Endothelial cell of umbilical vein (primary cell): ENCODE results near the gene LGR6. TPM values are rescaled to one million over a fixed set of nuclear protein-coding genes. Genes with fewer than 3 reads are reported as not detected.

Experiments used
- BruUV-seq: library from RNA; stranded (reverse); fragments of 400-500 nt; replicated peaks from 2 replicates; lab custom pipeline; 2021; lab: Mats Ljungman, UMichigan
- CTCF ChIA-PET: fragments of 300-600, 350-600 bp; sonication (Branson Sonifier 250); formaldehyde crosslinking; loops from one replicate; lab custom pipeline; 2021; ENCODE audit warnings: antibody characterized with exemption, inconsistent platforms; lab: Charles Lee
- POLR2A ChIA-PET: fragments of 300-600, 350-600 bp; sonication (Branson Sonifier 250); formaldehyde crosslinking; loops from one replicate; lab custom pipeline; 2021; ENCODE audit warnings: antibody characterized with exemption, inconsistent platforms; lab: Charles Lee
- DNase-seq: peaks from one replicate; pipeline ENCODE4 v3.0.0-alpha.2; 2011; ENCODE audit warnings: low read depth, low spot score
- FAIRE-seq: peaks from 2 replicates; lab custom pipeline; 2011; peaks lifted over from hg19 to GRCh38; lab: Jason Lieb, UNC
- H2AFZ ChIP-seq: 2 replicates; pipeline ENCODE4 v1.6.0; 2012; ENCODE audit warnings: low read depth, low read length, control low read depth, inconsistent platforms
- H3K27ac ChIP-seq: 2 replicates; pipeline ENCODE4 v1.5.1; 2011; ENCODE audit warnings: low read depth, mild to moderate bottlenecking, control low read depth, low read length, moderate library complexity; ENCODE audit not compliant: insufficient read depth
- H3K27me3 ChIP-seq, 2 experiments: 2 replicates each; pipeline versions ENCODE4 v1.6.0 to v1.6.1; 2011; ENCODE audit warnings: low read length in 2 of 2, mixed read lengths in 1 of 2; ENCODE audit not compliant: control insufficient read depth in 2 of 2, insufficient read depth in 2 of 2
- H3K36me3 ChIP-seq, 2 experiments: 2 replicates in 1 of 2; 3 replicates in 1 of 2; pipeline ENCODE4 v1.5.1; 2011; ENCODE audit warnings: low read length in 2 of 2, mild to moderate bottlenecking in 1 of 2, moderate library complexity in 1 of 2; ENCODE audit not compliant: control insufficient read depth in 2 of 2, insufficient read depth in 2 of 2; ENCODE audit errors: extremely low read depth in 1 of 2
- H3K4me1 ChIP-seq: 3 replicates; pipeline ENCODE4 v1.5.1; 2011; ENCODE audit warnings: mild to moderate bottlenecking, low read length; ENCODE audit not compliant: control insufficient read depth, insufficient read depth; ENCODE audit errors: extremely low read depth
- H3K4me2 ChIP-seq: 2 replicates; pipeline ENCODE4 v1.6.1; 2011; ENCODE audit warnings: low read length, control low read depth, mixed read lengths; ENCODE audit not compliant: insufficient read depth
- H3K4me3 ChIP-seq, 3 experiments: fragments of 200-600 bp in 1 of 3; sonication (generic), shearing (Covaris generic) in 1 of 3; replicated peaks in 1 of 3; 2 replicates each; pipeline ENCODE4 v1.5.1; 2011 to 2016; ENCODE audit warnings: control low read depth in 3 of 3, low read length in 3 of 3, mild to moderate bottlenecking in 2 of 3, inconsistent platforms in 1 of 3, low read depth in 1 of 3, moderate library complexity in 1 of 3; ENCODE audit not compliant: insufficient read depth in 1 of 3
- H3K79me2 ChIP-seq: 2 replicates; pipeline ENCODE4 v1.6.0; 2012; ENCODE audit warnings: low read length, inconsistent platforms; ENCODE audit not compliant: control insufficient read depth, insufficient read depth
- H3K9ac ChIP-seq: replicated peaks from 2 replicates; pipeline ENCODE3; 2011; ENCODE audit warnings: low read length, control low read depth; ENCODE audit not compliant: insufficient read depth; ENCODE audit errors: extremely low read depth
- H3K9me1 ChIP-seq: replicated peaks from 3 replicates; pipeline ENCODE4 v1.6.0; 2011; ENCODE audit warnings: mild to moderate bottlenecking, low read length; ENCODE audit not compliant: control insufficient read depth, insufficient read depth; ENCODE audit errors: extremely low read depth
- H3K9me3 ChIP-seq: replicated peaks from 2 replicates; pipeline ENCODE4 v1.5.1; 2012; ENCODE audit warnings: low read length, inconsistent platforms; ENCODE audit not compliant: control insufficient read depth, insufficient read depth
- H4K20me1 ChIP-seq: replicated peaks from 2 replicates; pipeline ENCODE3; 2011; ENCODE audit warnings: mild to moderate bottlenecking, low read length; ENCODE audit not compliant: control insufficient read depth, insufficient read depth; ENCODE audit errors: extremely low read depth
- FOS ChIP-seq: IDR thresholded peaks from 2 replicates; pipeline ENCODE4 v1.6.1; 2011; ENCODE audit warnings: mild to moderate bottlenecking, low read length, moderate library complexity, borderline replicate concordance; ENCODE audit not compliant: insufficient read depth
- GATA2 ChIP-seq: IDR thresholded peaks from 2 replicates; pipeline ENCODE4 v1.7.0; 2011; ENCODE audit warnings: low read depth, mild to moderate bottlenecking, moderate library complexity, mixed read lengths, low read length; ENCODE audit not compliant: insufficient read length, insufficient read depth
- JUN ChIP-seq: IDR thresholded peaks from 2 replicates; pipeline ENCODE4 v1.6.1; 2011; ENCODE audit warnings: borderline replicate concordance, low read depth; ENCODE audit not compliant: insufficient read length, insufficient read depth
- POLR2A ChIP-seq: IDR thresholded peaks from 2 replicates; pipeline ENCODE4 v1.6.1; 2012; ENCODE audit warnings: low read depth, mild to moderate bottlenecking, control low read depth, low read length
- POLR2AphosphoS5 ChIP-seq: IDR thresholded peaks from 2 replicates; pipeline ENCODE4 v1.6.1; 2012; ENCODE audit warnings: low read depth, mild to moderate bottlenecking, control low read depth, low read length, moderate library complexity; ENCODE audit not compliant: insufficient read depth
- dilution Hi-C: fragments of 300-500 bp; cut with MboI; formaldehyde crosslinking; loops from one replicate; pipeline ENCODE4 v1.15.0; 2019; ENCODE audit warnings: low sequenced_read_pairs; ENCODE audit not compliant: extremely low pct_ligation_motif_present
- intact Hi-C: fragments of 100-400 bp; cut with micrococcal nuclease; formaldehyde crosslinking; loops from one replicate; pipeline ENCODE4 v1.10.0; 2022
- polyA plus RNA-seq, 4 experiments: library from polyadenylated mRNA; depleted of rRNA in 3 of 4; stranded (reverse) in 3 of 4; unstranded in 1 of 4; fragments of >200 nt; gene quantifications; 2 replicates each; pipeline versions ENCODE4 v1.2.1 to v1.2.3, GENCODE V29; 2011 to 2012; ENCODE audit warnings: missing spikeins in 1 of 4
- total RNA-seq: library from RNA; stranded (reverse); gene quantifications from 2 replicates; pipeline ENCODE4 v1.2.3, GENCODE V29; 2021
- TF ChIP-seq, protein P1 (sequence below): IDR thresholded peaks from 2 replicates; pipeline ENCODE4 v1.6.1; 2011; ENCODE audit not compliant: insufficient read depth, insufficient read length

The LGR6 gene
- total and polyA plus RNA-seq, 2 donors (not counting 3 experiments of a cell fraction or from before 2014, with no cell fraction given), result not detected

DNA sequence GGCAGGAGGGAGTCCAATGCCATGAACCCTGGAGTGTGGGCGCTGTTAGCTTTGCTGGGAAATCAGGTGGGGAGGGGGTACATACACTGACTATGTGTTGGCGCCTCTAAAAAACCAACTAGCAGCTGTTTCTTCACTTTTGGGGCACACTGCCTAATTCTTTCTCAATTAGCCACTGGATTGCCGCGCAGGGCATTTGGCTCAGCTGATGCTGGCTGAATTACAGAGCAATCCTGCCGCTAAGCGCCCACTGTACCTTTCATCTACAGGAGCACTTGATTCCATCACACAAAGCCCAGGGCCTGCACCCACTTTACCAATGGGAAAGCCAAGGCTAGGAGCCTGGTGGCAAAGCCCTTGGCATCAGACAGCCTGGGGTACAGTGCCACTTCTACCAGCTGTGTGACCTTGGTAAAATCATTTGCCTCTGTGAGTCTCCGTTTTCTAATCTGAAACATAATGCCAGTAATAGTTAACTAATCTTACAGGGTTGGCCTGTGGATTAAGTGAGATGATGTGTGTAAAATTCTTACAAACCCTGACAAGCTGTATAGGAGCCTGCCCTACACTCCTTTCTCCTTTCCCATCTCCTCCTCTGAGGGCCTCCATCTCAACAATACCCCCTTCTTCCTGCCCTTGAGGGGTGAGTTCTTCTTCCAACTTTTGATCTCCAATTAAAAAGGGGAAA lies 89.1 kb downstream of the LGR6 start:
- Histone ChIP-seq H3K27ac (peak overlapping the region; percentile 79), H3K9me3 (no peaks in the 10 kb centered on the region), H3K4me3 (no peak overlapping the region), H2AFZ (no peak overlapping the region), H3K27me3 (no peaks in the 10 kb centered on the region), H3K79me2 (no peaks in the 10 kb centered on the region), H3K9ac (no peak overlapping the region), H4K20me1 (no peaks in the 10 kb centered on the region), H3K36me3 (no peaks in the 10 kb centered on the region), H3K9me1 (no peaks in the 10 kb centered on the region), H3K4me2 (no peak overlapping the region), H3K4me1 (peaks cover 82% of the 10 kb centered on the region)
- BruUV-seq, result no TSS peak
- ChIA-PET POLR2A (no interaction called here), CTCF (interaction anchor here (0.7 to 4.9 kb wide), 5 partner anchors 8 to 89 kb away, joined by 3 to 33 read pairs (median 5); partner anchors contain the start of gene LGR6)
- dilution Hi-C loops, result no loop called here
- no peak for DNase-seq
- TF ChIP-seq POLR2A (no peak), POLR2AphosphoS5 (no peak), GATA2 (no peak), FOS (no peak), JUN (no peak)
- TF ChIP-seq, protein P1, sequence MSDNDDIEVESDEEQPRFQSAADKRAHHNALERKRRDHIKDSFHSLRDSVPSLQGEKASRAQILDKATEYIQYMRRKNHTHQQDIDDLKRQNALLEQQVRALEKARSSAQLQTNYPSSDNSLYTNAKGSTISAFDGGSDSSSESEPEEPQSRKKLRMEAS, result no peak
- intact Hi-C loops, result no loop called here
- no peak for FAIRE-seq

DNA sequence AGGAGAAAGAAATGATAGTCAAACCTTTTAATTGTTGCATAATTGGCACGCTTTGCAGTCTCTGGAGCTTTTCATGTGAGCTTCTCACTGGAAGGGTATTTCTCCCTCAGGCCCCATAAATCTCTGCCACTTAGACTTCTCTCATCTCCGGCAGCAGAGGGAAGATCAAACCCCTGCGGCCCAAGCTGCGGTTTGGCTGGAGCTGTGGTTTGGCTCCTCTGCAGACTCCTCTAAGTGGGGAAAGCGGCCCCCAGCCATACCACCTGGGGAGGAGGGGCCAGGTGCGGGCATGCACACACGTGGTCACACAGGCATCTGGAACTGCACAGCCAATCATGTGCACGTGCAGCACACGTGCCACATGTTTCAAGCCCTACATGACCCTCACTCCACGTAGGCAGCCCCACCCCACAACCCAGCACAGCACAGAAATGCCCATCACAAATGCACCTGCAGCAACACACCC lies 89.8 kb downstream of the LGR6 start:
- no peak for DNase-seq
- no peaks in the 10 kb centered on the region for H3K36me3 ChIP-seq
- no peaks in the 10 kb centered on the region for H3K9me3 ChIP-seq
- dilution Hi-C loops, result no loop called here
- H2AFZ ChIP-seq, result no peak overlapping the region
- H3K4me2 ChIP-seq, result peak overlapping the region; percentile 35
- H3K27ac ChIP-seq, result peak overlapping the region; percentile 45
- POLR2A ChIA-PET, result no interaction called here
- no peak overlapping the region for H3K4me3 ChIP-seq
- no peak for FAIRE-seq
- TF ChIP-seq, protein P1, result peak; percentile 53
- no peak for TF ChIP-seq GATA2
- H3K9me1 ChIP-seq, result no peaks in the 10 kb centered on the region
- H3K9ac ChIP-seq, result no peak overlapping the region
- no peaks in the 10 kb centered on the region for H3K27me3 ChIP-seq
- CTCF ChIA-PET, result interaction anchor here (0.7 to 1.3 kb wide), 3 partner anchors 9 to 90 kb away, joined by 3 to 5 read pairs (median 5); partner anchors contain the start of gene LGR6
- H3K4me1 ChIP-seq, result peaks cover 82% of the 10 kb centered on the region
- intact Hi-C loops, result no loop called here
- no TSS peak for BruUV-seq
- H4K20me1 ChIP-seq, result no peaks in the 10 kb centered on the region
- no peaks in the 10 kb centered on the region for H3K79me2 ChIP-seq
